Lower leg skin (tissue), 3 donors: ENCODE measurements around the gene POLR3B.

Experiments used
- POLR2A ChIP-seq, 2 donors: fragments of 450-650 bp; IDR thresholded peaks; one replicate each; pipeline ENCODE4 v1.6.1; 2016 to 2017; ENCODE audit warnings: antibody characterized with exemption in 2 of 2, mild to moderate bottlenecking in 1 of 2, moderate library complexity in 1 of 2
- TF ChIP-seq, protein P1 (sequence below), 3 donors: fragments of 450-650 bp; IDR thresholded peaks; one replicate each; pipeline ENCODE4 v1.5.1; 2016; ENCODE audit warnings: antibody characterized with exemption in 3 of 3, mild to moderate bottlenecking in 3 of 3, moderate library complexity in 2 of 3

DNA sequence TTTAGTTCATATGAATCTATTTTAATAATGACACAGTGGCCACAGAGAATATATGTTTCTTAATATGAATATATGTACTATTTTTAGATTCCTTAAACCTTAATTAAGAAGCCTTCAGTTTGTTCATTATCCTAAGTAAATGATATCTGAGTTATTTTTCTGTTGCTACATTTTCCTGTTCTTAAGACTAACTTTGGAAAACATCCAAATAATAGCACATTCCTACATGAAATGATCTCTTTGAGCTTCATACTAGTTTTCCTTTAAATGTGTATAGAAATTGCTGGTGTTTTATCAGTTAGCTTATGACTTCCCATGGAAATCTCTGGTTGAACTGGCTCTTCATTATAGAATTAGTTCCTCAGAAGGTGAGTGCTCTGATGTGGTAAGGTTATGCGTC, 72.1 kb downstream of the POLR3B start:
- TF ChIP-seq, protein P1, sequence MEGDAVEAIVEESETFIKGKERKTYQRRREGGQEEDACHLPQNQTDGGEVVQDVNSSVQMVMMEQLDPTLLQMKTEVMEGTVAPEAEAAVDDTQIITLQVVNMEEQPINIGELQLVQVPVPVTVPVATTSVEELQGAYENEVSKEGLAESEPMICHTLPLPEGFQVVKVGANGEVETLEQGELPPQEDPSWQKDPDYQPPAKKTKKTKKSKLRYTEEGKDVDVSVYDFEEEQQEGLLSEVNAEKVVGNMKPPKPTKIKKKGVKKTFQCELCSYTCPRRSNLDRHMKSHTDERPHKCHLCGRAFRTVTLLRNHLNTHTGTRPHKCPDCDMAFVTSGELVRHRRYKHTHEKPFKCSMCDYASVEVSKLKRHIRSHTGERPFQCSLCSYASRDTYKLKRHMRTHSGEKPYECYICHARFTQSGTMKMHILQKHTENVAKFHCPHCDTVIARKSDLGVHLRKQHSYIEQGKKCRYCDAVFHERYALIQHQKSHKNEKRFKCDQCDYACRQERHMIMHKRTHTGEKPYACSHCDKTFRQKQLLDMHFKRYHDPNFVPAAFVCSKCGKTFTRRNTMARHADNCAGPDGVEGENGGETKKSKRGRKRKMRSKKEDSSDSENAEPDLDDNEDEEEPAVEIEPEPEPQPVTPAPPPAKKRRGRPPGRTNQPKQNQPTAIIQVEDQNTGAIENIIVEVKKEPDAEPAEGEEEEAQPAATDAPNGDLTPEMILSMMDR (IDR thresholded peaks at IDR 0.05), result no peak
- TF ChIP-seq POLR2A (IDR thresholded peaks at IDR 0.05), result no peak
